NCI-H1436 (cell line): ENCODE data around the gene ADSL.

ENCODE experiments used
- DNase-seq: peaks from one replicate; lab custom pipeline; 2025; lab: John Stamatoyannopoulos, UW

The ADSL gene

DNA sequence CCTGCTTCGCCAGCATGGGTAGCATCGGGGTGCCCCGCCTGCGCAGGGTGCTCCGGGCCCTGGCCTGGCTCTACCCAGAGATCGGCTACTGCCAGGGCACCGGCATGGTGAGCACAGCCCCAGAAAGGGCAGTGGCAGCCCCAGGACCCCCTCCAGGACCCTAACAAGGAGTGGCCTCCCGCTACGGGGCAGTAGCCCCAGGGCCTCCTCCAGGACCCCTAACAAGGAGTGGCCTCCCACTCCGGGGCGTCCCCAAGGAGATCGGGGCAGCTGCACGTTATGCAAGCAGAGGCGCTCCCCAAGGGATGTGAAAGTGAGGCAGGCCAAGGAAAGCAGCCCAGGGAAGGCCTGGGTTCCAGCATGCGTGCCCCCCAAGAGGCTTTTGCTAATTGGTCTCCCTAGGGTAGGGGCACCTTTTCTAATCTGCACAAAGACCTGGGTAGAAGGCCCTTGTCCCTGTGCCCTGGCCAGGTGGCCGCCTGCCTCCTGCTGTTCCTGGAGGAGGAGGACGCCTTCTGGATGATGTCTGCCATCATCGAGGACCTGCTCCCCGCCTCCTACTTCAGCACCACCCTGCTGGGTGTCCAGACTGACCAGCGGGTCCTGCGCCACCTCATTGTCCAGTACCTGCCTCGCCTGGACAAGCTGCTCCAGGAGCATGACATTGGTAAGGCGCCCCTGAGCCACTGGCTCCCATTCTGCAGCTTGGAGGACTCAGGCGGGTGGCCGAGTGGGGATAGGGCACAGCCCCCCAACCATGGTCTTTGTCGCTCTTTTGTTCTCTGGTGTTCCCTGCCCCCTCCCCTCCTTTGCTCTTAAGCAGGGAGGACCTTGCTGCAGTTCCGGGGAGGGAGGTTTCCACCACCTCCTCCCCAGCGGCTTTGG, 59.1 kb downstream of the ADSL start:
- no peak for DNase-seq

DNA sequence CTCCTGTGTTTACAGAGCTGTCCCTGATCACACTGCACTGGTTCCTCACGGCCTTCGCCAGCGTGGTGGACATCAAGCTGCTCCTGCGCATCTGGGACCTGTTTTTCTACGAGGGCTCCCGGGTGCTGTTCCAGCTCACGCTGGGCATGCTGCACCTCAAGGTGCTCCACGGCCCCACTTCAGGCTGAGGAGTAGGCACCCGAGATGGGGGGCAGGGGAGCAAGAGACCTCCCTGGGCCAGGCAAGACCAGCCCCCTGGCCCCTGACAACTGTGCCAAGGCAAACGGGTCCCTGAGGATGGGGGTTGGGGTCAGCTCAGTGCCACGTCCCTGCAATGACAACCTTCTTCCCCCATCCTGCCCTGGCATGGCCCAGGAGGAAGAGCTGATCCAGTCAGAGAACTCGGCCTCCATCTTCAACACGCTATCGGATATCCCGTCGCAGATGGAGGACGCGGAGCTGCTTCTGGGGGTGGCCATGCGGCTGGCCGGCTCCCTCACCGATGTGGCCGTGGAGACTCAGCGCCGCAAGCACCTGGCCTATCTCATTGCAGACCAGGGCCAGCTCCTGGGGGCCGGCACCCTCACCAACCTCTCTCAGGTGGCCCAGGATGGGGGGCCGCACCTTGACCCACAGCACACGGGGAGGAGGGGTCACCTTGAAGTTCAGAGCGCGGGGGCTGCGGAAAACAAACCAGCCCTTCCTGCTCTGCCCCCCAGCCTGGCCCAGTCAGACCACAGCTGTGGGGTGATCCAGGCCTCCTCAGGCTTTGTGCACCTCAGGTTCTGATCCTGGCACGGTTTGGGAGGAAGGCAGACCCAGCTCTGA, 60.0 kb downstream of the ADSL start:
- no peak for DNase-seq

DNA sequence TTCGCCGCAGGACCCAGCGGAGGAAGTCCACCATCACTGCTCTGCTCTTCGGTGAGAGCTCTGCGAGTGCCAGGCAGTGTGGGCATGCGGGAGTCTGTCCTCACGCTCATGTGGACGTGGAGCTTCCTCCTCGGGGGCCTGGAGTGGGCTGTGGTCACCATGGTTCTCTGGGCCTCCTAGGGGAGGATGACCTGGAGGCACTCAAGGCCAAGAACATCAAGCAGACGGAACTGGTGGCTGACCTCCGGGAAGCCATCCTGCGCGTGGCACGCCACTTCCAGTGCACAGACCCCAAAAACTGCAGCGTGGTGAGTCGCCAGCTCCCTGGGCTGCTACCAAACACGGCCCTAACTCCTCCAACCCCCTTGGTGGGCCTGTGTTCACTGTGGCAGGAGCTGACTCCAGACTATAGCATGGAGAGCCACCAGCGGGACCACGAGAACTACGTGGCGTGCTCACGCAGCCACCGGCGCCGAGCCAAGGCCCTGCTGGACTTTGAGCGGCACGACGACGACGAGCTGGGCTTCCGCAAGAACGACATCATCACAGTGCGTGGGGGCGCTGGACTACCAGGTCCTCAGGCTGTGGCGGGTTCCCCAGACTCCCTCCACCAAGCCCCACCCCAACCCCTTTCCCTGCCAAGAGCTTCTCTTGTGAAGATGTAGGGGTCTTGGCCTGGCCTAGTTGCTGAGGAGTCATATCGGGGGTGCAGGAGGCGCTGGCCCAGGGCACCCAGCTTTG, 60.9 kb downstream of the ADSL start:
- no peak for DNase-seq

- DNase-seq = no peak
Observed at GRCh38 chr22:40407831-40408717, 61.8 kb downstream of the ADSL start.

DNA sequence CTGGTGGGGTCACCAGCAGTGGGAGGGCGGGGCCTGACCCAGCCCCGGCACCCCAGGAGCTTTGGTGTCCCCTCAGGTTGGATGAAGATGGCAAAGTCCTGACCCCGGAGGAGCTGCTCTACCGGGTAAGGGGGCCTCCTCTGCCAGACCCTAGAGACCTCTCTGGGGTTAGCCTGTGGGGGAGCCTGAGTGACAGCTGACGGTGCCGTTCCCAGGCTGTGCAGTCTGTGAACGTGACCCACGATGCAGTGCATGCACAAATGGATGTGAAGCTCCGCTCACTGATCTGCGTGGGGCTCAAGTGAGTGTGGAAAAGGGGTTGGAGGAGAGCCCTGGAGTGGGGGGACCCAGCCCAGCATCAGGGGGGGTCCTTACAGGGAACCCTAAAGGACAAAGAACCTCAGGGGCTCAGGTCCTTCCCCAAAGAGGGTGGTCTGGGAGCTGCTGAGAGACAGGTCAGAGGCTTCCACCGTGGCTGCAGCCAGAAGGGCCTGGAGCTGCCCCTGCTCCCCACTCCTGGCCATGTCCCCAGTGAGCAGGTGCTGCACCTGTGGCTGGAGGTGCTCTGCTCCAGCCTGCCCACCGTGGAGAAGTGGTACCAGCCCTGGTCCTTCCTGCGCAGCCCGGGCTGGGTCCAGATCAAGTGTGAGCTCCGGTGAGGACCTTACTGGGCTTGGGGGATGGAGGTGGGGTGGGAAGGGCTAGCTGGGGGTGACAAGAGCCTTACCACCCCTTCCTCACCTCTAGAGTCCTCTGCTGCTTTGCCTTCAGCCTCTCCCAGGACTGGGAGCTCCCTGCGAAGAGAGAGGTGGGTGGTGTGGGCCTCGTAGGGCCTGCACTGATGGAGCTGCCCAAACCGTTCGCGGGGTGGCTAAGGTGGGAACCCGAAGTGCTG, 62.7 kb downstream of the ADSL start:
- DNase-seq = no peak

GRCh38 chr22:40409613-40410113, 63.4 kb downstream of the ADSL start:
- DNase-seq = no peak

DNA sequence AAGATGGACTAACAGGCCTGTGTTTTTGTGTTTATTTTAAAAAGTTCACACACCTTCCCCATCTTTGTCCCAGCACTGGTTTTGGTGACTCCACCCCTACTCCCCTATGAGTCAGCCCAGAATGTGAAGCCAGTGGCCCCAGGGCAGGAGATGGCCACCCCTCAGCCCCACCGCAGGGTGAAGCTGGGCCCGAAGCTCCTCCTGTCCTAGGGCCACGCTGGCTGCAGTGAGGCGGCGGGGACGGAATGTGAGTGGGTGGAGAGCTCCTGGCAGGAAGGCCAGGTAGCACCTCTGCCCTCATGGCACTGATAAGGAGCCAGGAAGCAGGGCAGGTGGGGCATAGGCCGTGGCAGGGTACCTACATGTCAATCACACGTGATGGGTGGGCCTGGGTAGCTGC, 64.0 kb downstream of the ADSL start:
- no peak for DNase-seq

- no peak for DNase-seq
Observed at GRCh38 chr22:40410731-40411505, 64.6 kb downstream of the ADSL start.

DNA sequence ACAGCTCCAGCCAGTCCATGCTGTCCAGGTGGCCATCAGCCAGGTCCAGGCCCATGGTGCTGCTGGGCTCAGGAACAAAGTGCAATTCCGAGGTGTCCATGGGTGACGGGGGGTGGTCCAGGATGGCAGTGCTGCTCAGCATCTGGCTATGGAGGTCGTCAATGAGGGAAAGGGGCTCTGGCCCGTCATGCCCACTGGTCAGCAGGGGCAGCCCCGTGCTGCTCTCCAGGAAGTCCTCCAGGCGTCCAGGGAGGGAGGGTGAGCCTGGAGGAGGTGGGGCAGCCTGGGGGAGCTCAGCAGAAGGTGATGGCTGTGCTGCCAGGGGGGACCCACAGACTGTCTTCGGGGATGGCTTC, 65.2 kb downstream of the ADSL start:
- no peak for DNase-seq

GRCh38 chr22:40412441-40412840, 66.1 kb downstream of the ADSL start:
- no peak for DNase-seq

- DNase-seq = no peak
Observed at GRCh38 chr22:40413873-40414272, 67.6 kb downstream of the ADSL start.

- DNase-seq = no peak
Observed at GRCh38 chr22:40414311-40414710, 68.0 kb downstream of the ADSL start.

DNA sequence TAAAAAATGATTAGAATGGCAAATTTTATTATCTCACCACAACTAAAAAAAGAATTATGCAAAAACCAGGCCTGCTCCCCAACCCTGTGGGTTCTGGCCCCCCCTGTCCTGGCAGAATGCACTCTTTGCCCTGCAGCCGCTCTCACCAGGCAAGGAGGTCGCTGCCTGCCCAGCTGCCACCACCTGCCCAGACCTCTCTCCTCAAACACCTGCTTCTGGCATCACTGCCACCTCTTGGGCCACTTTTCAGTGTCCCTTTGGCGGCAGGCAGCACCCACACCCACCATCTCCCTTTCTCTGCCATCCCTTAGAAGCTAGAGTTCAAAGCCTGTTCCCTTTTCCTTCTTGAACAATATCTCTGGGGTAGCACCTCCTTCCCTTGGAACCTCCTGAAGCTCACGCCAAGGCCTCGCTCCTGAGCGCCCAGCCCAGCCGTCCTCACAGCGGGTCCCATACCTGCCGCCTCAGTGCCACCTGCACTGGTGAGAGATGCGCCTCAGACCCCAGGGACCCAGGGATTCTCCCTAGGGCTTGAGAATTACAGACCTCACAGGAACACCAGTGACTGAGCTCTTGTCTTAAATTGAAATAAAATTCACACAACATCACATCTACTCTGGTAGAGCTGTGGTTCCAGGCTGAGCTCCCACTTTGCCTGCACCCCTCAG, 68.7 kb downstream of the ADSL start:
- no peak for DNase-seq

- no peak for DNase-seq
Observed at GRCh38 chr22:40415531-40416266, 69.4 kb downstream of the ADSL start.

DNA sequence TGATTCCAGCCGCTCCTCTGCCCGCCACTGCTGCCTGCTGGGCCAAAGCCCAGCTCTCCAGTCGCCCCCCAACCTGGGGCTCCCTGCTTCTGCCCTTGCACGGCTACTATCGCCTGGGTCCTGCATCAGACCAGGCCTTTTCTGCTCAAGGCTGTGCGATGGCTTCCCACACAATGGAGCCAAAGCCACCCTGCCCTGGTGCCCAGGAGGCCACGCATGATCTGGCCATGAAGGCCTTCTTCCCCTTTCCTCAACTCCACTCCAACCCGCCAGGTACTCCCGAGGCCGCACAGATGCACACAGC, 69.9 kb downstream of the ADSL start:
- DNase-seq = no peak

DNA sequence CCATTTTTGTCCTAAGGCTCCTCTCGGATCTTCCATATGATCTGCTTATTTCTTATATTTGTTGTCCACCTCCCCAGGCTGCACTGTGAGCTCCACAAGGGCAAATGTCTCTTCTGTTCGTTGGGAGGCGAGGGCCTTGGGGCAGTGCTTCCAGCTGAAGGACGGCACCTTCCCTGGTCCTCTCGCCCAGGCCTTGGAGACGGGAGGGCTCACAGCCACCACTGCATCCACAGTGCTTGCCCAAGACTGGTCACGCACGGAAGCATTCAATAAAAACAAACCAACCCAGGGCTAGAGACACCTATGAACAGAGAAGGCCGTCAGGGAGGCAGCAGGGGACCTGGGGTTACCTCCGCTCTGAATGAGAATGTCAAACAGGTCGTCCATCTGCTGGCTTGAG, 70.3 kb downstream of the ADSL start:
- DNase-seq = no peak

DNA sequence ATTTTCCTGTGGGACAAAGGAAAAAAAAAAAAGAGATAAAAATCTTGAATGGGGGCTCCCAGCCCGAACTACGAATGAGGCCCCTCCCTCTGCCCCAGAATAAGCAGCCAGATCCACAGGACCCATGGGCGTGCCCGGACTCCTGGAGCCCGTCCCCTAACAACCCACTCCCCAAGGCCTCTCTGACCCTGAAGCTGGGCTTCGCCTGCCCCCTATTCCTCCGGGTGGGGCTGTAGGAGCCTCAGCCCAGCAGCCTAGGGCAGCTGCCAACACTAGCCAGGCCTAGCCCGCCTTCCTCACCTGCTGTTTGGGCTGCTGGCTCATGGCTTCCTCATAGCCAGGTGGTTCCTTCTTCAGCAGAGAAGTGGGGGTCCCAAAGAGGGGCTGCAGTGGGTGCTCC, 70.7 kb downstream of the ADSL start:
- no peak for DNase-seq

- DNase-seq = no peak
Observed at GRCh38 chr22:40417881-40418280, 71.6 kb downstream of the ADSL start.
